Mucosa of rectum (tissue), 2 donors: ENCODE results near the gene PPP2R5D.

ENCODE experiments used
- H3K27ac ChIP-seq, 2 donors: one replicate each; pipeline ENCODE4 v1.7.0; 2013; ENCODE audit warnings: inconsistent platforms in 2 of 2, low read depth in 2 of 2, low read length in 2 of 2
- H3K27me3 ChIP-seq, 2 donors: one replicate each; pipeline ENCODE4 v1.7.0; 2013; ENCODE audit warnings: low read length in 2 of 2; ENCODE audit not compliant: control insufficient read depth in 2 of 2, insufficient read depth in 2 of 2
- H3K36me3 ChIP-seq, 2 donors: one replicate each; pipeline ENCODE4 v1.7.0; 2013; ENCODE audit warnings: low read length in 2 of 2; ENCODE audit not compliant: control insufficient read depth in 2 of 2, insufficient read depth in 2 of 2
- H3K4me1 ChIP-seq, 2 donors: one replicate each; pipeline ENCODE4 v1.7.0; 2013; ENCODE audit warnings: low read length in 2 of 2, mild to moderate bottlenecking in 1 of 2; ENCODE audit not compliant: control insufficient read depth in 2 of 2, insufficient read depth in 2 of 2
- H3K4me3 ChIP-seq, 2 donors: one replicate each; pipeline ENCODE4 v1.7.0; 2013; ENCODE audit warnings: low read length in 2 of 2
- H3K9ac ChIP-seq, 2 donors: one replicate each; pipeline ENCODE4 v1.7.0; 2013; ENCODE audit warnings: low read length in 2 of 2, low read depth in 1 of 2, mild to moderate bottlenecking in 1 of 2
- H3K9me3 ChIP-seq, 2 donors: one replicate each; pipeline ENCODE4 v1.7.0; 2013; ENCODE audit warnings: low read length in 2 of 2; ENCODE audit not compliant: control insufficient read depth in 2 of 2
- donor health status: healthy.
- donor health status: Normal muscosa, but diverticular disease.

The PPP2R5D gene

GRCh38 chr6:43053545-43054205 lies 69.3 kb downstream of the PPP2R5D start, which contains the start of gene CUL7:
CUL7 (minus strand) TSS chr6:43053851; CDS start chr6:43052788, 1,063 bp downstream.
- Histone ChIP-seq H3K4me1 (peaks cover 14 to 25% of the 10 kb centered on the region in 2 donors), H3K27ac (peak within 1 kb of the TSS; percentile 86 to 88), H3K9me3 (no peaks in the 10 kb centered on the region), H3K27me3 (no peaks in the 10 kb centered on the region), H3K4me3 (peak within 1 kb of the TSS; percentile 78 to 83), H3K36me3 (peaks cover 18 to 32% of the 10 kb centered on the region in 2 donors), H3K9ac (peak within 1 kb of the TSS; percentile 95 to 97)

- no peaks in the 10 kb centered on the region for H3K27me3 ChIP-seq
- H3K9ac ChIP-seq, result peak overlapping the region; percentile 95 to 97
- H3K27ac ChIP-seq, result peak overlapping the region; percentile 86 to 88
- peaks cover 18 to 29% of the 10 kb centered on the region in 2 donors for H3K36me3 ChIP-seq
- peak overlapping the region; percentile 78 to 83 for H3K4me3 ChIP-seq
- H3K4me1 ChIP-seq, result peaks cover 17 to 26% of the 10 kb centered on the region in 2 donors
- H3K9me3 ChIP-seq, result no peaks in the 10 kb centered on the region
These were observed 70.0 kb downstream of the PPP2R5D start for GRCh38 chr6:43054206-43054943.

GRCh38 chr6:43055966-43056365 lies 71.6 kb downstream of the PPP2R5D start:
- Histone ChIP-seq H3K27ac (no peak overlapping the region), H3K4me1 (peaks cover 17 to 37% of the 10 kb centered on the region in 2 donors), H3K4me3 (no peak overlapping the region), H3K36me3 (peaks cover 18 to 20% of the 10 kb centered on the region in 2 donors), H3K9ac (no peak overlapping the region), H3K27me3 (no peaks in the 10 kb centered on the region), H3K9me3 (no peaks in the 10 kb centered on the region)

GRCh38 chr6:43058531-43058930 lies 74.2 kb downstream of the PPP2R5D start:
- Histone ChIP-seq H3K4me1 (peaks cover 22 to 37% of the 10 kb centered on the region in 2 donors), H3K9ac (peak overlapping the region; percentile 85 to 99), H3K4me3 (peak overlapping the region; percentile 94 to 99), H3K9me3 (no peaks in the 10 kb centered on the region), H3K36me3 (peaks cover 23 to 29% of the 10 kb centered on the region in 2 donors), H3K27me3 (no peaks in the 10 kb centered on the region), H3K27ac (peak overlapping the region in 1 of 2 donors; percentile 92)

GRCh38 chr6:43059168-43060033 lies 75.0 kb downstream of the PPP2R5D start, which contains the start of the genes KLC4 and MRPL2:
KLC4 (plus strand) TSS chr6:43059631; CDS start chr6:43061336, 1,705 bp downstream.
MRPL2 (minus strand) TSS chr6:43059434; CDS start chr6:43059381, 53 bp downstream.
- Histone ChIP-seq H3K27ac (peak within 1 kb of the TSS; percentile 92 to 99), H3K36me3 (peaks cover 28 to 29% of the 10 kb centered on the region in 2 donors), H3K9me3 (no peaks in the 10 kb centered on the region), H3K4me3 (peak within 1 kb of the TSS; percentile 94 to 99), H3K27me3 (no peaks in the 10 kb centered on the region), H3K9ac (peak within 1 kb of the TSS; percentile 93 to 99), H3K4me1 (peaks cover 18 to 32% of the 10 kb centered on the region in 2 donors)

GRCh38 chr6:43060034-43060754 lies 75.8 kb downstream of the PPP2R5D start:
- Histone ChIP-seq H3K27ac (peak overlapping the region; percentile 92 to 99), H3K36me3 (peaks cover 31 to 33% of the 10 kb centered on the region in 2 donors), H3K27me3 (no peaks in the 10 kb centered on the region), H3K4me3 (peak overlapping the region; percentile 94 to 99), H3K9ac (peak overlapping the region; percentile 72 to 93), H3K9me3 (no peaks in the 10 kb centered on the region), H3K4me1 (peaks cover 18 to 32% of the 10 kb centered on the region in 2 donors)

GRCh38 chr6:43060755-43061633 lies 76.6 kb downstream of the PPP2R5D start:
- H3K27ac ChIP-seq, result peak overlapping the region; percentile 84 to 99
- peaks cover 18 to 32% of the 10 kb centered on the region in 2 donors for H3K4me1 ChIP-seq
- H3K9ac ChIP-seq, result peak overlapping the region; percentile 72 to 93

GRCh38 chr6:43061861-43062260 lies 77.5 kb downstream of the PPP2R5D start:
- peaks cover 33 to 35% of the 10 kb centered on the region in 2 donors for H3K36me3 ChIP-seq
- no peak overlapping the region for H3K9ac ChIP-seq
- H3K27ac ChIP-seq, result peak overlapping the region; percentile 84 to 99
- H3K9me3 ChIP-seq, result no peaks in the 10 kb centered on the region
- H3K27me3 ChIP-seq, result no peaks in the 10 kb centered on the region
- H3K4me1 ChIP-seq, result peaks cover 18 to 32% of the 10 kb centered on the region in 2 donors
- peak overlapping the region; percentile 94 to 99 for H3K4me3 ChIP-seq

More at GRCh38 chr6:43060755-43061633, 76.6 kb downstream of the PPP2R5D start:
- no peaks in the 10 kb centered on the region for H3K9me3 ChIP-seq
- peak overlapping the region; percentile 94 to 99 for H3K4me3 ChIP-seq
- H3K27me3 ChIP-seq, result no peaks in the 10 kb centered on the region
- H3K36me3 ChIP-seq, result peaks cover 29 to 30% of the 10 kb centered on the region in 2 donors
